Hypothalamus (tissue), 51 donors: ENCODE data around the gene ARFIP2.

Source experiments
- DNase-seq, 51 donors: peaks; one replicate each; lab custom pipeline; 2025; lab: John Stamatoyannopoulos, UW

Gene ARFIP2

GRCh38 chr11:6483015-6483414, 1.9 kb upstream of the ARFIP2 start:
- no peak for DNase-seq

DNA sequence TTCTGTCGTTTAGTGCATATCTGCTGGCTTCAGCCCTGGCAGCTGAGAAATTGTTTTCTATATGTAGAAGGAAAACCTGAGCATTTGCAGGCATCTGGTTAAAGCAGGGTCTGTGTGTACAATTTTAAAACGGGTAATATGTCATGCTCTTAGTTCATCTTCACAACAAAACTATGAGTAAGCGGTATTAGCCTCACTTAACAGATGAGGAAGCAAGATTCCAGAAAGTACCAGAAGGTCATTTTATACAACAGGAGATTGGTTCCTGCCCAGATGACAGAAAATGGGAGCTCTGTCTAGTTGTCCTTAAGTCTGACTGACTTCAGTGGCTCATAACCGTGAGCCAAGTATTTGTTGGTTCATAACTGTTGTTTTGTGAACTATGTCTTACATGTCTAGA, 1.3 kb upstream of the ARFIP2 start:
- DNase-seq: no peak

DNA sequence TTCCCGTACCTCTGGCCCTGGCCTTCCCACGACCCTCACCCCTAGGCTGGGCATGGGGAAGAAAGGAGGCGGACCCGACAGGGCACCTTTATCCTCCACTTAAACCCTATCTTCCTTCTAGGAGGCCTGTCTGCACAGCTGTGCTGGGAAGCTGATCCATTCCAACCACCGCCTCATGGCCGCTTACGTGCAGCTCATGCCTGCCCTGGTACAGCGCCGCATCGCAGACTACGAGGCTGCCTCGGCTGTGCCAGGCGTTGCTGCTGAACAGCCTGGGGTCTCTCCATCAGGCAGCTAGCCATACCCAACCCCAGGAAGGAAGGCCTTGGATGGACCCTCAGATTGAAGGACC, 769 bp upstream of the ARFIP2 start:
- DNase-seq: peak in 2 of 51 donors; percentile 20 to 45

DNA sequence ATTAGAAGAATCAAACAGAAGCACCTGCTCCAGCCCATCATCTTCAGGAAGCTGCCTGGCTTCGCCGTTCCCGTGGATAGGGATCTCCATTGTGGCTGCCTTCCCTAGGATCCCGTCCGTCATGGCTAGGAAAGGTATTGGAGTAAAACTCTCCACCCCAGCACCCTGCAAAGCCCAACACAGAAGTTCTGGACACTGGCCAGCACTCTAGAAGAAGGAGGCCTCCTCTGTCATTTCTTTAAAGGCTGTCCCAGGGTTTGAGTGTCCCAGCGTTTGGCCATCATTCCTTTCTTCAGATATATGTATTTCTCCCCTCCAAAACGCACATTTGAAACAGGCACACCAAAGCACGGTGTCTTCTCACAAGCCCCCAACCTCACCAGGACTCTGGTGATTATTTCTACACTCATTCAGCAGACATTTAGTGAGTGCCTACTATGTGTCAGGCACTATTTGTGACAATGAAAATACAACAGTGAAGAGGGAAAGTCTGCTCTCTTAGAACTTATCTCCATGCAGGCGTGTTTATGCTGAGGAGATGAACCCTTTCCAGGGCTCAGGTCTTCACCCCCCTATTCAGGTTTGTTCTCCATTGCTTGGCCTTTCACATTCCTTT, 724 bp downstream of the ARFIP2 start:
- DNase-seq: no peak

- no peak for DNase-seq
Observed at GRCh38 chr11:6476571-6476970, 4.6 kb downstream of the ARFIP2 start.

DNA sequence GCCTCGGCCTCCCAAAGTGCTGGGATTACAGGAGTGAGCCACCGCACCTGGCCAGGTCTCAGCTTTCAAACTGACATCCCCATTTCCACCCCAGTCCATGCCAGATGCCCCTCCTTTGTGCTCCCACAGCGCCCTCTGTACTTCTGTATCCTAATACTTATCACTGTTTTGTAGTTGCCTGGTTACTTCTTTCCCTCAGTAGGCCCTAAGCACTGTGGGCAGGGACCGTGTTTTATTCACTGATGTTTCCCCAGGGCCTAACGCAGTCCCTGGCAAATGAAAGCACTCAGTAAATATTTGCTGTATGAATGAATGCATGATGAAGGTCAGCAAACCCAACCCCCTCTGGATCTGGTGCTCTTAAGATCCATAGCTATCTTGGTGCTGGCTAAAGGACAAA, 5.2 kb downstream of the ARFIP2 start:
- no peak for DNase-seq

DNA sequence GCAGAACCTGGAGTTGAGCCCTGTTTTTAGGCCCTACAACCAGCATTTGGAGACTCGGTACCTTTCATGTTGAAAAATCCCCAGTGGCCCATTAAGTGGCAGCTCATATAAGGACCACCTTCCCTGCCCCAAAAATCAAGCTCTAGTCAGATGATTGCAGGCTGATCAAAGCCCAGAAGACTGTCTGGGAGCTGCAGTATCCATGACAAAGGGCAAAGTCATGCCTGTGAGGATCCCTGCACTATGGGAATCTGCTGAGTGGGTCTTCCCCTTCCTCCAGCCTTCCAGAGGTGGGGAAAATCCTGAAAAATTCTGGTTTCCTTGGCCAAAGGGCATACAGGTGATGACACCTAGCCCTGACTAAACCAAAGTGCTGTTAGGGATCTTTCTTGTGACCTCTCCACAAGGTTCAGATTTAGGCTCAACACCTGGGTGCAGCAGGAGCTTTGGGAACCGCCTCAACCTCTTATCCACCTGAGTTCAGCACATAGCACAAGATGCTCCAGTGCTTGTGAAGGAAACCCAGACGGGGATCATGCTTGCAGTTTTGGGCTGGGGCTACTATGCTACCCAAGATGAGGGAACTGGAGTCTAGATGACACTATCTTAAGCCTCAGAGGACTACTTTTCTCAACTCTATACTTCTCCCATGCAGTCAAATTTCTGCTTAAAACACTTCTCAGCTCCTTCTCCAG, 6.2 kb downstream of the ARFIP2 start:
- peak in 1 of 51 donors; percentile 7 for DNase-seq

DNA sequence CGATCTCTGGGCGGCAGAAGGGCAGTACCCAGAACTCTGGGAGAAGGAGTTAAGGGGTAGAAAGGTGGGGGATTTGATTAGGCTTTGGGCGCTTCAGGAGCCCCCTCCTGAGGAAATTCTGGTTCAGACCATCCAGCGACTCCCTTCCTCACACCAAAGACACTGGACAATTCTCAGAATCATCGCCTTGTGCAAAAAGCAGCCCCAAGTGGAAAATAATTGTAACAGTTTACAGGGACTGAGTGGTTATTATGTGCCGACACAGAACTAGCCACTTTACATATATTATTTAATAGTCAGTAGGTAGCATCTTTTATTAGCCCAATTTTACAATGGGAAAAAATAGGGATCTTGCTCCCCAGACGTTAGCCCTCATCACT, 6.7 kb downstream of the ARFIP2 start:
- no peak for DNase-seq

DNA sequence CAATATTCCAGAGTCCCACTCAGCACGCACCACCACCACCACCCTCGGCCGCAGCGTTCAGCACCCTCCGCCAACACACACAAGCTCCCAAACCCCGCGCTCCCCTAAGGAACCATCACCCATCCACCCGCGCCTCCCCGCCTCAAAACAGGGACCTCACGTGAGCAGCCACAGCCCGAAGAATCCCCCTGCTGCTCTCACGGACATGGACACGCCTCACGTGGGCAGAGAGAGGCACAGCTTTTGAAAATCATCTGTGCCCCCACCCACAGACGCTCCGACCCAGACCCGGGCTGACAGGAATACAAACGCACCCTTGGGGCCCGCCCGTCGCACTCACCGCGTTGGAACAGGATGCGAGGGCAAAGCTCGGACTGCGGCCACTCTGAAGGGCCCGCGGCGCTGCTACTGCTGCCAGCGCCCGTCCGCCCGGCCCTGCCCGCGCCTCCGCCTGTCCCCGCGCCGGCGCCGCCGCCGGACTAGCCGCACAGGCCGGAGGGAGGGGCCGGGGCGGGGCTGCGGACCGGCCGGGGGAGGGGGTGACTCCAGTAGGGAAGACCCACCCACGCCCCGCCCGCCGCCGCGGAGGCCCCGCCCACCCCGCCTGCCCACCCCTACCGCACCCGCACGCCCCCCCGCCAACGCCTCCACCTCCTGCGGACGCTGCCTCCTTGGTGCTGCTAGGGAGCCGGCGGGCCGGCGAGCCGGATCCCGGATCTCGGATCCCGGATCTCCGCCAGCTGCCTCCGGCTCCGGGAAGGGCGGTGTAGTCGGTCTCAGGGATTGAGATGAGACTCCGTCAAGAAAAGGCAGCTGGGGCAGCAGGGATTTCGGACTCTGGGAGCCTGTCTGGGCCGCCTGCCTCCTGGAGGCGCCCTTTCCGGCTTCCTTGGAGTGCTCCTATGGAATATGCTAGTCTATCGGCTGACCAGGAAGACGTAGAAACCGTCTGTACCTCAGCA, 7.4 kb downstream of the ARFIP2 start, which contains the start of gene TRIM3:
TSS of gene TRIM3 (minus strand) at position 491 of the 962 bp plus-strand sequence. CDS start 8,246 bp downstream, outside the sequence.
- peak; percentile 32 to 98 (median 88) for DNase-seq

GRCh38 chr11:6472934-6473333, 8.2 kb downstream of the ARFIP2 start:
- no peak for DNase-seq

- DNase-seq: no peak
Observed at GRCh38 chr11:6469599-6469998, 11.5 kb downstream of the ARFIP2 start.

DNA sequence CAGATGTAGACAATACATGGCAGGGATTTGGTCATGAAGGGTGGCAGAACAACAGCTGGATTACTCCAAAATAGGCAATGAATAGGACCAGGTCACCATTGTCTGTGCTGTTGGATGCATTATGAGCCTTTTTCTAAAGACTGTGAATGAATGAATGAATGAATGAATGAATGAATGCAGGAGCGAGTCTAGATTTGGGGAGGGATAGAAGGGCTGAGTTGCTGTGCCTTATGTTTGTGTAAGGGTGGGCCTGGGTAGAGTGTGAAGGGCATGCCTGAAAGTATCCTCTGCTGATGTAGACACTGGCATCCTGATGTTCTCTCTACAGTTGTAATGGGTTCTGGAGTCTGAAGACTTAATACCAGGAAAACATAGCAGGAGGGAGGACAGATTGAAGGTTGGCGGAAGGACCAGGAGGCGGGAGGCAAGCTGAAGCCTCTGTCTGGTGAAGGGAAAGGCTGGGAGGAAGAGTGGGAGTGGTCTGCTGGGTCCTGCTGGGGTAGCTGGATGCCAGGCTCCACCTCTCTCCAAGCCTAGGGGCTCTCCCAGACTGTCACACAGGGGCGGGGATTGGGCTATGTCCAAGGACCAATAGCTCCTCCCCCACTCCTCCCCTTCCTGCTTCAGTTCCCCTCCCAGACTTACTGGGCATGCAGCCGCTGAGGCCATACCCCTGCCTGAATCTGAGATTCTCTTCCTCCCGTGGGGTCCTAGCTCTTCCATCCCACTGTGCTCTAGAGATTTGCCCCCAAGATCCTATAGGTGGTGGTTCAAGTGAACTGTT, 12.2 kb downstream of the ARFIP2 start:
- DNase-seq: peak in 48 of 51 donors; percentile 4 to 92 (median 70)

GRCh38 chr11:6459099-6459450, 22.1 kb downstream of the ARFIP2 start:
- no peak for DNase-seq

- no peak for DNase-seq
Observed at GRCh38 chr11:6458352-6459098, 22.6 kb downstream of the ARFIP2 start.

GRCh38 chr11:6457581-6458320, 23.4 kb downstream of the ARFIP2 start:
- no peak for DNase-seq

- DNase-seq: no peak
Observed at GRCh38 chr11:6456361-6457073, 24.6 kb downstream of the ARFIP2 start.

DNA sequence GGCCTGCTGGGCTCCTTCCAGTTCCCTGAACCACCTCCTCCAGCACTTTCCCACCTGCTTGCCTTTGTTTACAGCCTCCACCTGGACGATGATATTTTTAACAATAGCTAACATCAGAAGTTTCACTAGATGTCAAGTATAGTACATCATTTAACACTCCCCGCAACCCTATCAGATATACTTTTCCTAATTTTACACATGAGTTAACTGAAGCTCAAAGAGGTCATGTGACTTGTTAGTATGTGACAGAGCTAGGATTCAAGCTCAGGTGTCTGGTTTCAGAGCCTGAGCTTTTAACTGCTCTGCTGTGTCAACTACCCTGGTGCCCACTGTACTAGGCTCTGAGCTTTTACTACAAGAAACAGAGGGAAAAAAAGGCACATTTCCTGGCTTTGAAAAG, 26.1 kb downstream of the ARFIP2 start:
- DNase-seq: no peak

- DNase-seq: no peak
Observed at GRCh38 chr11:6453152-6453551, 28.0 kb downstream of the ARFIP2 start.

- no peak for DNase-seq
Observed at GRCh38 chr11:6452219-6452618, 28.9 kb downstream of the ARFIP2 start.
